HG03175 (cell line): Measurements from ENCODE around the gene FHAD1.

Experiments
- ATAC-seq: cut with Tn5 transposase; IDR thresholded peaks from one replicate; pipeline ENCODE4 v1.9.1; 2021; ENCODE audit warnings: mild to moderate bottlenecking, moderate library complexity; ENCODE audit not compliant: unreplicated experiment

FHAD1 gene

GRCh38 chr1:15218287-15219279, 28.4 kb upstream of the FHAD1 start:
- no peak for ATAC-seq

GRCh38 chr1:15219280-15220023, 27.6 kb upstream of the FHAD1 start:
- no peak for ATAC-seq

- ATAC-seq, result no peak
These were observed 27.0 kb upstream of the FHAD1 start for GRCh38 chr1:15220024-15220392.

GRCh38 chr1:15220825-15221431, 26.1 kb upstream of the FHAD1 start:
- no peak for ATAC-seq

- ATAC-seq, result no peak
These were observed 24.2 kb upstream of the FHAD1 start for GRCh38 chr1:15222653-15223303.

GRCh38 chr1:15224259-15224869, 22.7 kb upstream of the FHAD1 start:
- no peak for ATAC-seq

GRCh38 chr1:15224974-15225373, 22.0 kb upstream of the FHAD1 start:
- no peak for ATAC-seq

- ATAC-seq, result no peak
These were observed 21.6 kb upstream of the FHAD1 start for GRCh38 chr1:15225461-15225860.

GRCh38 chr1:15226388-15227255, 20.4 kb upstream of the FHAD1 start:
- ATAC-seq, result no peak

GRCh38 chr1:15229707-15230131, 17.3 kb upstream of the FHAD1 start:
- no peak for ATAC-seq

- peak; percentile 83 for ATAC-seq
These were observed 15.3 kb upstream of the FHAD1 start for GRCh38 chr1:15231714-15232201.

- ATAC-seq, result no peak
These were observed 13.3 kb upstream of the FHAD1 start for GRCh38 chr1:15233689-15234088.

GRCh38 chr1:15236321-15236721, 10.7 kb upstream of the FHAD1 start:
- no peak for ATAC-seq

- no peak for ATAC-seq
These were observed 10.3 kb upstream of the FHAD1 start for GRCh38 chr1:15236746-15237145.

- ATAC-seq, result no peak
These were observed 8.2 kb upstream of the FHAD1 start for GRCh38 chr1:15238789-15239188.

GRCh38 chr1:15242766-15243165, 4.3 kb upstream of the FHAD1 start:
- no peak for ATAC-seq

GRCh38 chr1:15243275-15244043, 3.6 kb upstream of the FHAD1 start:
- no peak for ATAC-seq

- no peak for ATAC-seq
These were observed 2.2 kb upstream of the FHAD1 start for GRCh38 chr1:15244813-15245212.
